Measurements from ENCODE around the gene ANKRD13D. TPM values are rescaled to one million over a fixed set of nuclear protein-coding genes. Genes with fewer than 3 reads are reported as not detected.

Gene ANKRD13D
- total and polyA plus RNA-seq, 2 experiments from 2014 or later: 20.3 to 30.8 TPM

GRCh38 chr11:67273260-67273990, 15.7 kb upstream of the ANKRD13D start:
- Histone ChIP-seq H3K36me3 (ENCODE audit: insufficient read depth) (peaks cover 3% of the 10 kb centered on the region; the same call in 1 of the 2 replicates), H3K4me2 (no peak overlapping the region), H3K79me2 (replicated peaks; ENCODE audit: insufficient read depth) (peaks cover 72% of the 10 kb centered on the region), H2AFZ (no peak overlapping the region), H3K27ac (ENCODE audit: low read depth) (no peak overlapping the region), H3F3A (replicated peaks; ENCODE audit: low read depth) (peaks cover 15% of the 10 kb centered on the region), H3K9me2 (ENCODE audit: insufficient read depth) (no peaks in the 10 kb centered on the region), H3K4me3 (no peak overlapping the region), H3K27me3 (ENCODE audit: insufficient read depth) (no peaks in the 10 kb centered on the region), H3K4me1 (ENCODE audit: insufficient read depth) (peaks cover 36% of the 10 kb centered on the region), H4K20me1 (replicated peaks; ENCODE audit: insufficient read depth) (peaks cover 8% of the 10 kb centered on the region; the same call in 1 of the 2 replicates)
- no peak for TF ChIP-seq ZNF462 (CRISPR knock-in tag; IDR thresholded peaks at IDR 0.05)
- TF ChIP-seq ZNF114 (CRISPR knock-in tag; IDR thresholded peaks at IDR 0.05): no peak
- no peak for TF ChIP-seq ETS1 (IDR thresholded peaks at IDR 0.05)
- no peak for TF ChIP-seq REST (IDR thresholded peaks at IDR 0.05; ENCODE audit: unreplicated experiment)
- TF ChIP-seq POLR2AphosphoS5 (IDR thresholded peaks at IDR 0.05; ENCODE audit: low read depth): no peak
- no peak for TF ChIP-seq CTCF (conservative IDR thresholded peaks at IDR 0.05; ENCODE audit: low read depth in 2 of 2)
- no peak for TF ChIP-seq NANOG (IDR thresholded peaks at IDR 0.05; ENCODE audit: borderline replicate concordance)
- no peak for TF ChIP-seq EZH2phosphoT487 (IDR thresholded peaks at IDR 0.05; ENCODE audit: unreplicated experiment)
- TF ChIP-seq CREB1 (CRISPR knock-in tag; IDR thresholded peaks at IDR 0.05; ENCODE audit: low read depth): no peak
- no peak for TF ChIP-seq EZH2 (IDR thresholded peaks at IDR 0.05; ENCODE audit: low read depth, unreplicated experiment)
- no peak for TF ChIP-seq JUNB (IDR thresholded peaks at IDR 0.05; ENCODE audit: unreplicated experiment)
- no peak for TF ChIP-seq STAT1 (IDR thresholded peaks at IDR 0.05; ENCODE audit: unreplicated experiment)
- TF ChIP-seq ZNF331 (CRISPR knock-in tag; IDR thresholded peaks at IDR 0.05; ENCODE audit: low read depth): no peak
- no peak overlapping the region for H3K4me3 Mint-ChIP-seq
- DNase-seq (ENCODE audit: low spot score) (no peak), ATAC-seq (no peak)
- peaks cover 10% of the 10 kb centered on the region for H3K27me3 Mint-ChIP-seq (ENCODE audit: insufficient read depth, low read depth, poor library complexity)
- no peak overlapping the region for H3K27ac Mint-ChIP-seq
- no peaks in the 10 kb centered on the region for H3K9me3 Mint-ChIP-seq
- peaks cover 6% of the 10 kb centered on the region; the same call in 2 of the 3 replicates for H3K36me3 Mint-ChIP-seq (ENCODE audit: low read depth)
- peaks cover 62% of the 10 kb centered on the region for H3K4me1 Mint-ChIP-seq
